Stomach (tissue), 9 donors: ENCODE measurements around the gene NPY2R. TPM values are rescaled to one million over a fixed set of nuclear protein-coding genes. Genes with fewer than 3 reads are reported as not detected.

Experiments used
- DNase-seq, 2 donors: peaks; one replicate each; pipeline versions ENCODE4 v3.0.0 to v3.0.0-alpha.2; 2013 to 2019
- H3K27ac ChIP-seq, 5 donors: fragments of 200-600 bp in 4 of 5; sonication (generic) in 4 of 5; one replicate each; pipeline ENCODE4 v1.5.1; 2013 to 2019; ENCODE audit warnings: mild to moderate bottlenecking in 1 of 5, moderate library complexity in 1 of 5
- H3K27me3 ChIP-seq, 3 donors: fragments of 200-600 bp; sonication (generic); one replicate each; pipeline ENCODE4 v1.5.1; 2017 to 2019; ENCODE audit warnings: mixed run types in 1 of 3
- H3K36me3 ChIP-seq, 4 donors: fragments of 200-600 bp; sonication (generic); 1 replicate in 3 of 4; 2 replicates in 1 of 4; pipeline ENCODE4 v1.5.1; 2016 to 2019
- H3K4me1 ChIP-seq, 4 donors: fragments of 200-600 bp; sonication (generic); one replicate each; pipeline ENCODE4 v1.5.1; 2016 to 2019
- H3K4me3 ChIP-seq, 4 donors: fragments of 200-600 bp; sonication (generic) in 3 of 4; one replicate each; pipeline ENCODE4 v1.5.1; 2016 to 2019; ENCODE audit warnings: mild to moderate bottlenecking in 1 of 4
- H3K9me3 ChIP-seq, 4 donors: fragments of 200-600 bp; sonication (generic); one replicate each; pipeline ENCODE4 v1.5.1; 2016 to 2019
- EP300 ChIP-seq: sonication (generic); formaldehyde crosslinking; IDR thresholded peaks from one replicate; pipeline ENCODE4 v1.6.1; 2017; ENCODE audit warnings: antibody characterized with exemption
- POLR2A ChIP-seq, 4 donors: fragments of 450-650 bp; IDR thresholded peaks; one replicate each; pipeline ENCODE4 v1.6.1; 2016; ENCODE audit warnings: antibody characterized with exemption in 4 of 4, control low read depth in 2 of 4, mild to moderate bottlenecking in 1 of 4, moderate library complexity in 1 of 4
- POLR2AphosphoS5 ChIP-seq, 3 donors: sonication (generic); formaldehyde crosslinking; IDR thresholded peaks; one replicate each; pipeline ENCODE4 v1.6.1; 2016; ENCODE audit warnings: antibody characterized with exemption in 3 of 3
- WGBS, 5 donors: extraction: QIAGEN DNeasy Blood & Tissue Kit in 3 of 5; methylation state at CpG; one replicate each; pipeline versions ENCODE4 v1.1.5 to v1.1.7; 2013 to 2018; 5-methylcytosine and 5-hydroxymethylcytosine counted together
- intact Hi-C: fragments of 100-400 bp; cut with DNase I; formaldehyde crosslinking; loops from one replicate; pipeline ENCODE4 v1.15.1; 2023; ENCODE audit warnings: low total_unique reads
- polyA plus RNA-seq, 3 donors: library from polyadenylated mRNA; stranded (reverse); fragments of 200-250 nt; gene quantifications; one replicate each; pipeline ENCODE4 v1.2.3, GENCODE V29; 2013
- total RNA-seq, 5 donors: library from RNA; depleted of rRNA; stranded (reverse); fragments of >200 nt; gene quantifications; one replicate each; pipeline versions ENCODE4 v1.1.0 to v1.2.3, GENCODE V29; 2014 to 2016
- TF ChIP-seq, protein P1 (sequence below), 7 experiments: fragments of 450-650 bp in 4 of 7; fragments of 200-600 bp in 3 of 7; sonication (generic) in 3 of 7; IDR thresholded peaks; one replicate each; pipeline ENCODE4 v1.5.1; 2016 to 2019; ENCODE audit warnings: antibody characterized with exemption in 7 of 7, control low read depth in 2 of 7, mild to moderate bottlenecking in 1 of 7
- donor health status: healthy with polysubstance abuse.
- donor health status: Bipolar disorder and iron deficiency.
- donor health status: healthy.

Gene NPY2R
- total and polyA plus RNA-seq, 8 donors, result 0.08 to 1.8 (median 0.58) TPM; not detected in 5

DNA sequence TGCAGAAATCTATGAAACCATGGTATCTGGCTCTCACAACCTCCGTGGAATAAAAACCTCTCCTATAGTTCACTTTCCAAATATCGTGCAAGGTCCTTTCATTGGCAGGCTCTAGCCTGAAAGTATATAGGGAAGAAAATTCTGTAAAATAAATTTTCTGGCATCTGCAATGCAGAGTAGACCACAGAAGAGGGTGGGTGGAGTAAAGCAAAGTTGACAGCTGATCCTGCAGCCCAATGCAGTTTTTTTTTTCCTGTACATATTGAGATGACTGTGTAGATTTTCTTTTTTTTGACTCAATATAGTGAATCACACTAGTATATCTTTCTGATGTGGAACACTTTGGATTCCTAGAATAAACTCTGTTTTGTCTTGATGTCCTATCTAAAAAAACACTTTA is 56.7 kb downstream of the NPY2R start:
- H3K4me3 ChIP-seq, result no peak overlapping the region
- no peaks in the 10 kb centered on the region for H3K9me3 ChIP-seq
- no peak overlapping the region for H3K27ac ChIP-seq
- TF ChIP-seq, protein P1, sequence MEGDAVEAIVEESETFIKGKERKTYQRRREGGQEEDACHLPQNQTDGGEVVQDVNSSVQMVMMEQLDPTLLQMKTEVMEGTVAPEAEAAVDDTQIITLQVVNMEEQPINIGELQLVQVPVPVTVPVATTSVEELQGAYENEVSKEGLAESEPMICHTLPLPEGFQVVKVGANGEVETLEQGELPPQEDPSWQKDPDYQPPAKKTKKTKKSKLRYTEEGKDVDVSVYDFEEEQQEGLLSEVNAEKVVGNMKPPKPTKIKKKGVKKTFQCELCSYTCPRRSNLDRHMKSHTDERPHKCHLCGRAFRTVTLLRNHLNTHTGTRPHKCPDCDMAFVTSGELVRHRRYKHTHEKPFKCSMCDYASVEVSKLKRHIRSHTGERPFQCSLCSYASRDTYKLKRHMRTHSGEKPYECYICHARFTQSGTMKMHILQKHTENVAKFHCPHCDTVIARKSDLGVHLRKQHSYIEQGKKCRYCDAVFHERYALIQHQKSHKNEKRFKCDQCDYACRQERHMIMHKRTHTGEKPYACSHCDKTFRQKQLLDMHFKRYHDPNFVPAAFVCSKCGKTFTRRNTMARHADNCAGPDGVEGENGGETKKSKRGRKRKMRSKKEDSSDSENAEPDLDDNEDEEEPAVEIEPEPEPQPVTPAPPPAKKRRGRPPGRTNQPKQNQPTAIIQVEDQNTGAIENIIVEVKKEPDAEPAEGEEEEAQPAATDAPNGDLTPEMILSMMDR (IDR thresholded peaks at IDR 0.05), result no peak
- TF ChIP-seq POLR2A (IDR thresholded peaks at IDR 0.05) (no peak), POLR2AphosphoS5 (IDR thresholded peaks at IDR 0.05) (no peak), EP300 (no peak)
- 73 to 87% (median 86%) methylated on average over 2 of the region's 2 CpGs for WGBS, 5 donors
- H3K27me3 ChIP-seq, result no peaks in the 10 kb centered on the region
- no peak for DNase-seq
- no peaks in the 10 kb centered on the region for H3K36me3 ChIP-seq
- H3K4me1 ChIP-seq, result no peaks in the 10 kb centered on the region
- intact Hi-C loops, result no loop called here

Other genes starting within 250 kb of the NPY2R start
- gene MAP9, start 168.3 kb downstream of the NPY2R start, total RNA-seq, result 10 to 100 TPM in 3 of 5 donors, 1 to 10 TPM in 2; 1.2 to 21.5 (median 11.6) TPM
- 10 to 100 TPM in 1 of 3 donors, 1 to 10 TPM in 2; 2.4 to 12.5 (median 2.9) TPM for gene MAP9, start 168.3 kb downstream of the NPY2R start, polyA plus RNA-seq